ENCODE measurements around the gene BPIFB3. TPM values are rescaled to one million over a fixed set of nuclear protein-coding genes. Genes with fewer than 3 reads are reported as not detected.

BPIFB3 gene
- total and polyA plus RNA-seq, 2 of the 13 experiments (the other 11 are each of a cell fraction or from before 2014, with no cell fraction given): 0.09 TPM; not detected in 1

DNA sequence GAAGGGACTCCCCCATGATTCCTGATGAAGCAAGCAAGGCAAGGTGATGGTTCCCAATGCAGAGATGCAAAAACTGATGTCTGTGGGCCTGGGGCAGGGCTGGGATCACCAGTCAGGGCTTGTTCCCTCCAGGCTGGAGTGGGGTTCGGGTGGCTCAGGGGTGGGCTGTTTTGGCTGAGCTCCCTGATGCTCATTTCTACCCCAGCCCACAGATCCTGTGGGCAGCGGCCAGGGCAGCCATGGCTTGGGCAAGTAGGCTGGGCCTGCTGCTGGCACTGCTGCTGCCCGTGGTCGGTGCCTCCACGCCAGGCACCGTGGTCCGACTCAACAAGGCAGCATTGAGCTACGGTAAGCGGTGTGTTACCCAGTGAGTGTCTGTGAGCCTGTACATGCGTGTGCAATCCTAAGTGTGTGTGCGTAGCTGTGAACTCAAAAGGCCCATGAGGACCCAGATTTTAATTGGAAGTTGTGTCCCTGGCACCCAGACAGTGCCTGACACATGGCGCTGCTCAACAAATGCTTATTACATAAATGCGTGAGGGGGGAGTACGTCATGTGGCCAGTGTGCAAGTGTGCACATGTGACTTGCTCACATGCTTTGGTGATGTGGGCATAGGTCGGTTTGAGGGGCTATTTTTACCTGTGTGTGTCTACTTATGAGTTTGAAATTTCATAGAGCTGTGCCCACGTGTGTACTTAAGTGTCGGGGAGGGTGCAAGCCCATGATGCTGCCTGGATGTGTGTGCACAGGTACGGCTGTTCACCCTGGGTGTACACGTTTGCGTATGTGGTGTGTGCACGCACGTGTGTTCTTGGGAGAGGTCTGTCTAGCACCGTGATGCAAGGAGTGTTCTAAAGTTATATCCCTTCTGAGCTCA lies 45.1 kb upstream of the BPIFB3 start (continued):
- peak; percentile 18; the same call in 1 of the 2 replicates for TF ChIP-seq KDM2A (CRISPR knock-in tag; IDR thresholded peaks at IDR 0.05; ENCODE audit: borderline replicate concordance, low read depth)
- TF ChIP-seq, protein P1, sequence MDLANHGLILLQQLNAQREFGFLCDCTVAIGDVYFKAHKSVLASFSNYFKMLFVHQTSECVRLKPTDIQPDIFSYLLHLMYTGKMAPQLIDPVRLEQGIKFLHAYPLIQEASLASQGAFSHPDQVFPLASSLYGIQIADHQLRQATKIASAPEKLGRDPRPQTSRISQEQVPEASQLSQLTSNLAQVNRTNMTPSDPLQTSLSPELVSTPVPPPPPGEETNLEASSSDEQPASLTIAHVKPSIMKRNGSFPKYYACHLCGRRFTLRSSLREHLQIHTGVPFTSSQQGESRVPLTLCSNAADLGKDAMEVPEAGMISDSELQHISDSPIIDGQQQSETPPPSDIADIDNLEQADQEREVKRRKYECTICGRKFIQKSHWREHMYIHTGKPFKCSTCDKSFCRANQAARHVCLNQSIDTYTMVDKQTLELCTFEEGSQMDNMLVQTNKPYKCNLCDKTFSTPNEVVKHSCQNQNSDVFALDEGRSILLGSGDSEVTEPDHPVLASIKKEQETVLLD (CRISPR knock-in tag; IDR thresholded peaks at IDR 0.05; ENCODE audit: low read depth): 0 out of 2 replicates have a peak, but pooled peaks have one; percentile 14
- TF ChIP-seq ZNF256 (CRISPR knock-in tag; conservative IDR thresholded peaks at IDR 0.05): no peak
- TF ChIP-seq MYC (CRISPR knock-in tag; IDR thresholded peaks at IDR 0.05; ENCODE audit: borderline replicate concordance): peak; percentile 71
- no peak for TF ChIP-seq CBX2 (IDR thresholded peaks at IDR 0.05; ENCODE audit: low read depth, low read length)
- no peak for TF ChIP-seq CBX2 (CRISPR knock-in tag; IDR thresholded peaks at IDR 0.05; ENCODE audit: low read depth)
- peak; percentile 91 for TF ChIP-seq HNRNPH1 (optimal IDR thresholded peaks at IDR 0.05; ENCODE audit: low read depth, low read length)
- TF ChIP-seq KLF9 (CRISPR knock-in tag; IDR thresholded peaks at IDR 0.05; ENCODE audit: low read depth): peak; percentile 72; the same call in 1 of the 2 replicates
- no peak for TF ChIP-seq JUN (CRISPR knock-in tag; IDR thresholded peaks at IDR 0.05)
- TF ChIP-seq, protein P2, sequence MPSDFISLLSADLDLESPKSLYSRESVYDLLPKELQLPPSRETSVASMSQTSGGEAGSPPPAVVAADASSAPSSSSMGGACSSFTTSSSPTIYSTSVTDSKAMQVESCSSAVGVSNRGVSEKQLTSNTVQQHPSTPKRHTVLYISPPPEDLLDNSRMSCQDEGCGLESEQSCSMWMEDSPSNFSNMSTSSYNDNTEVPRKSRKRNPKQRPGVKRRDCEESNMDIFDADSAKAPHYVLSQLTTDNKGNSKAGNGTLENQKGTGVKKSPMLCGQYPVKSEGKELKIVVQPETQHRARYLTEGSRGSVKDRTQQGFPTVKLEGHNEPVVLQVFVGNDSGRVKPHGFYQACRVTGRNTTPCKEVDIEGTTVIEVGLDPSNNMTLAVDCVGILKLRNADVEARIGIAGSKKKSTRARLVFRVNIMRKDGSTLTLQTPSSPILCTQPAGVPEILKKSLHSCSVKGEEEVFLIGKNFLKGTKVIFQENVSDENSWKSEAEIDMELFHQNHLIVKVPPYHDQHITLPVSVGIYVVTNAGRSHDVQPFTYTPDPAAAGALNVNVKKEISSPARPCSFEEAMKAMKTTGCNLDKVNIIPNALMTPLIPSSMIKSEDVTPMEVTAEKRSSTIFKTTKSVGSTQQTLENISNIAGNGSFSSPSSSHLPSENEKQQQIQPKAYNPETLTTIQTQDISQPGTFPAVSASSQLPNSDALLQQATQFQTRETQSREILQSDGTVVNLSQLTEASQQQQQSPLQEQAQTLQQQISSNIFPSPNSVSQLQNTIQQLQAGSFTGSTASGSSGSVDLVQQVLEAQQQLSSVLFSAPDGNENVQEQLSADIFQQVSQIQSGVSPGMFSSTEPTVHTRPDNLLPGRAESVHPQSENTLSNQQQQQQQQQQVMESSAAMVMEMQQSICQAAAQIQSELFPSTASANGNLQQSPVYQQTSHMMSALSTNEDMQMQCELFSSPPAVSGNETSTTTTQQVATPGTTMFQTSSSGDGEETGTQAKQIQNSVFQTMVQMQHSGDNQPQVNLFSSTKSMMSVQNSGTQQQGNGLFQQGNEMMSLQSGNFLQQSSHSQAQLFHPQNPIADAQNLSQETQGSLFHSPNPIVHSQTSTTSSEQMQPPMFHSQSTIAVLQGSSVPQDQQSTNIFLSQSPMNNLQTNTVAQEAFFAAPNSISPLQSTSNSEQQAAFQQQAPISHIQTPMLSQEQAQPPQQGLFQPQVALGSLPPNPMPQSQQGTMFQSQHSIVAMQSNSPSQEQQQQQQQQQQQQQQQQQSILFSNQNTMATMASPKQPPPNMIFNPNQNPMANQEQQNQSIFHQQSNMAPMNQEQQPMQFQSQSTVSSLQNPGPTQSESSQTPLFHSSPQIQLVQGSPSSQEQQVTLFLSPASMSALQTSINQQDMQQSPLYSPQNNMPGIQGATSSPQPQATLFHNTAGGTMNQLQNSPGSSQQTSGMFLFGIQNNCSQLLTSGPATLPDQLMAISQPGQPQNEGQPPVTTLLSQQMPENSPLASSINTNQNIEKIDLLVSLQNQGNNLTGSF (CRISPR knock-in tag; IDR thresholded peaks at IDR 0.05): peak; percentile 75
- TF ChIP-seq FOSL1 (CRISPR knock-in tag; IDR thresholded peaks at IDR 0.05; ENCODE audit: borderline replicate concordance): no peak
- 0 out of 2 replicates have a peak, but pooled peaks have one; percentile 46 for TF ChIP-seq FOXC1 (CRISPR knock-in tag; IDR thresholded peaks at IDR 0.05; ENCODE audit: borderline replicate concordance)
- TF ChIP-seq, protein P3, sequence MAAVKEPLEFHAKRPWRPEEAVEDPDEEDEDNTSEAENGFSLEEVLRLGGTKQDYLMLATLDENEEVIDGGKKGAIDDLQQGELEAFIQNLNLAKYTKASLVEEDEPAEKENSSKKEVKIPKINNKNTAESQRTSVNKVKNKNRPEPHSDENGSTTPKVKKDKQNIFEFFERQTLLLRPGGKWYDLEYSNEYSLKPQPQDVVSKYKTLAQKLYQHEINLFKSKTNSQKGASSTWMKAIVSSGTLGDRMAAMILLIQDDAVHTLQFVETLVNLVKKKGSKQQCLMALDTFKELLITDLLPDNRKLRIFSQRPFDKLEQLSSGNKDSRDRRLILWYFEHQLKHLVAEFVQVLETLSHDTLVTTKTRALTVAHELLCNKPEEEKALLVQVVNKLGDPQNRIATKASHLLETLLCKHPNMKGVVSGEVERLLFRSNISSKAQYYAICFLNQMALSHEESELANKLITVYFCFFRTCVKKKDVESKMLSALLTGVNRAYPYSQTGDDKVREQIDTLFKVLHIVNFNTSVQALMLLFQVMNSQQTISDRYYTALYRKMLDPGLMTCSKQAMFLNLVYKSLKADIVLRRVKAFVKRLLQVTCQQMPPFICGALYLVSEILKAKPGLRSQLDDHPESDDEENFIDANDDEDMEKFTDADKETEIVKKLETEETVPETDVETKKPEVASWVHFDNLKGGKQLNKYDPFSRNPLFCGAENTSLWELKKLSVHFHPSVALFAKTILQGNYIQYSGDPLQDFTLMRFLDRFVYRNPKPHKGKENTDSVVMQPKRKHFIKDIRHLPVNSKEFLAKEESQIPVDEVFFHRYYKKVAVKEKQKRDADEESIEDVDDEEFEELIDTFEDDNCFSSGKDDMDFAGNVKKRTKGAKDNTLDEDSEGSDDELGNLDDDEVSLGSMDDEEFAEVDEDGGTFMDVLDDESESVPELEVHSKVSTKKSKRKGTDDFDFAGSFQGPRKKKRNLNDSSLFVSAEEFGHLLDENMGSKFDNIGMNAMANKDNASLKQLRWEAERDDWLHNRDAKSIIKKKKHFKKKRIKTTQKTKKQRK (IDR thresholded peaks at IDR 0.05; ENCODE audit: low read length): no peak
- TF ChIP-seq BRD4 (CRISPR knock-in tag; IDR thresholded peaks at IDR 0.05): peak; percentile 91
- TF ChIP-seq, protein P4, sequence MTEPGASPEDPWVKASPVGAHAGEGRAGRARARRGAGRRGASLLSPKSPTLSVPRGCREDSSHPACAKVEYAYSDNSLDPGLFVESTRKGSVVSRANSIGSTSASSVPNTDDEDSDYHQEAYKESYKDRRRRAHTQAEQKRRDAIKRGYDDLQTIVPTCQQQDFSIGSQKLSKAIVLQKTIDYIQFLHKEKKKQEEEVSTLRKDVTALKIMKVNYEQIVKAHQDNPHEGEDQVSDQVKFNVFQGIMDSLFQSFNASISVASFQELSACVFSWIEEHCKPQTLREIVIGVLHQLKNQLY (CRISPR knock-in tag; IDR thresholded peaks at IDR 0.05): peak; percentile 53; the same call in 1 of the 2 replicates
- TF ChIP-seq, protein P5, sequence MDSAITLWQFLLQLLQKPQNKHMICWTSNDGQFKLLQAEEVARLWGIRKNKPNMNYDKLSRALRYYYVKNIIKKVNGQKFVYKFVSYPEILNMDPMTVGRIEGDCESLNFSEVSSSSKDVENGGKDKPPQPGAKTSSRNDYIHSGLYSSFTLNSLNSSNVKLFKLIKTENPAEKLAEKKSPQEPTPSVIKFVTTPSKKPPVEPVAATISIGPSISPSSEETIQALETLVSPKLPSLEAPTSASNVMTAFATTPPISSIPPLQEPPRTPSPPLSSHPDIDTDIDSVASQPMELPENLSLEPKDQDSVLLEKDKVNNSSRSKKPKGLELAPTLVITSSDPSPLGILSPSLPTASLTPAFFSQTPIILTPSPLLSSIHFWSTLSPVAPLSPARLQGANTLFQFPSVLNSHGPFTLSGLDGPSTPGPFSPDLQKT (CRISPR knock-in tag; IDR thresholded peaks at IDR 0.05; ENCODE audit: borderline replicate concordance): no peak
